ENCODE measurements around the gene CFD.

DNA sequence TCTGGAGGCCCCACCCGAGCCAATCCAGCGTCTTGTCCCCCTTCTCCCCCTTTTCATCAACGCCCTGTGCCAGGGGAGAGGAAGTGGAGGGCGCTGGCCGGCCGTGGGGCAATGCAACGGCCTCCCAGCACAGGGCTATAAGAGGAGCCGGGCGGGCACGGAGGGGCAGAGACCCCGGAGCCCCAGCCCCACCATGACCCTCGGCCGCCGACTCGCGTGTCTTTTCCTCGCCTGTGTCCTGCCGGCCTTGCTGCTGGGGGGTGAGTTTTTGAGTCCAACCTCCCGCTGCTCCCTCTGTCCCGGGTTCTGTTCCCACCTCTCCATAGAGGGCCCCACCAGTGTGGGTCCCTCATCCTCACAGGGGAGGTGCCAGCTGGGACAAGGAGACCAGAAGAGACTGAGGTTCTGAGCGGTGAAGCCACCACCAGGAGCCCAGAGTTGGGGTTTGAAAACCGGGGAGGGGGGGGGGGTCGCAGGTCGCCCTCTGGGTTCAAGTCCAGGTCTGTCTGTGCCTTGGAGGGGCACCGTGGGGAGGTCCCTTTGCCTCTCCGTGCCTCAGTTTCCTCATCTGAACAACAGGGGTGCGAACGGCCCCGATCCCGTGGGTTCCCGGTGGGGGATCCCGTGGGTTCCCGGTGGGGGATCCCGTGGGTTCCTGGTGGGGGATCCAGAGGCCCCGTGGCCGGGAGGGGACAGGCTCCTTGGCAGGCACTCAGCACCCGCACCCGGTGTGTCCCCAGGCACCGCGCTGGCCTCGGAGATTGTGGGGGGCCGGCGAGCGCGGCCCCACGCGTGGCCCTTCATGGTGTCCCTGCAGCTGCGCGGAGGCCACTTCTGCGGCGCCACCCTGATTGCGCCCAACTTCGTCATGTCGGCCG is 7.1 kb upstream of the CFD start, which contains the start of gene ELANE:
- TF ChIP-seq KAT7 (CRISPR knock-in tag; IDR thresholded peaks at IDR 0.05; ENCODE audit: borderline replicate concordance) (no peak), NR1H2 (CRISPR knock-in tag; IDR thresholded peaks at IDR 0.05) (no peak), CTCF (IDR thresholded peaks at IDR 0.05) (no peak), ARID4B (CRISPR knock-in tag; IDR thresholded peaks at IDR 0.05; ENCODE audit: borderline replicate concordance) (no peak), IRF1 (CRISPR knock-in tag; IDR thresholded peaks at IDR 0.05) (no peak), IRF2 (CRISPR knock-in tag; IDR thresholded peaks at IDR 0.05; ENCODE audit: borderline replicate concordance, low read depth) (no peak)
- TF ChIP-seq, protein P1, sequence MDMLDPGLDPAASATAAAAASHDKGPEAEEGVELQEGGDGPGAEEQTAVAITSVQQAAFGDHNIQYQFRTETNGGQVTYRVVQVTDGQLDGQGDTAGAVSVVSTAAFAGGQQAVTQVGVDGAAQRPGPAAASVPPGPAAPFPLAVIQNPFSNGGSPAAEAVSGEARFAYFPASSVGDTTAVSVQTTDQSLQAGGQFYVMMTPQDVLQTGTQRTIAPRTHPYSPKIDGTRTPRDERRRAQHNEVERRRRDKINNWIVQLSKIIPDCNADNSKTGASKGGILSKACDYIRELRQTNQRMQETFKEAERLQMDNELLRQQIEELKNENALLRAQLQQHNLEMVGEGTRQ (CRISPR knock-in tag; IDR thresholded peaks at IDR 0.05) = no peak

Measured in WTC11 (cell line).